RWPE1 (cell line): ENCODE measurements around the gene ZNF212.
"Not testable (repeated sequence)": the region's sequence is repeated elsewhere in the genome, so short reads cannot be mapped to it uniquely, and the experiment has no call there.

ENCODE experiments used
- CTCF ChIA-PET: fragments of 350-600 bp; sonication (Branson Sonifier 250); formaldehyde crosslinking; extraction: SDS; loops from one replicate; lab custom pipeline; 2021; lab: Yijun Ruan, JAX
- POLR2A ChIA-PET: fragments of 400-600 bp; formaldehyde crosslinking; extraction: SDS; loops from one replicate; lab custom pipeline; 2020; ENCODE audit warnings: antibody characterized with exemption; ENCODE audit not compliant: low non-redundant PET; lab: Yijun Ruan, JAX
- DNase-seq: peaks from one replicate; pipeline ENCODE4 v3.0.0; 2012; ENCODE audit warnings: low spot score
- H3K27ac ChIP-seq: fragments of 450-650 bp; 2 replicates; pipeline ENCODE4 v1.5.1; 2017
- TF ChIP-seq, protein P1 (sequence below): fragments of 450-650 bp; conservative IDR thresholded peaks from 2 replicates; pipeline ENCODE4 v1.5.1; 2017; ENCODE audit warnings: low read depth, mild to moderate bottlenecking

ZNF212 gene

DNA sequence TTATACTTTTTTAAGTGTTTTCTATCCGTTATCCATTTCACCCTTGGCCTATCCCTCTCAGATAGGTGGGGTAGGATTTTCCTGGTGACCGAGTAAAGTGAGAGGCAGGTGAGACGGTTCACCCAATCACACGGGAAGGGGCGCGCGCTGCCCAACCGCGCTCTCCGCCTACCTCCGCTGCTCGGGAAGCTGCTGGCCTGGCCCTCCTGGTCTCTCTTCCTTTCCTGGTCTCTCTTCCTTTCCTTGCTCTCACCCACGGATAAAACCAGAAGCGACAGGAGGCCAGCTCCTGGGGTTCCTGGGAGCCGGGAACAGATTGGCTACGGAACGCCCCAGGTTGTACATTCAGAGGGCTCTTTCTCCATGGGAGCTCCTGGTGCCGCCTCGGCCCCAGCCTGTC, 14.3 kb upstream of the ZNF212 start:
- DNase-seq = no peak
- H3K27ac ChIP-seq = peak overlapping the region; percentile 15
- TF ChIP-seq, protein P1, sequence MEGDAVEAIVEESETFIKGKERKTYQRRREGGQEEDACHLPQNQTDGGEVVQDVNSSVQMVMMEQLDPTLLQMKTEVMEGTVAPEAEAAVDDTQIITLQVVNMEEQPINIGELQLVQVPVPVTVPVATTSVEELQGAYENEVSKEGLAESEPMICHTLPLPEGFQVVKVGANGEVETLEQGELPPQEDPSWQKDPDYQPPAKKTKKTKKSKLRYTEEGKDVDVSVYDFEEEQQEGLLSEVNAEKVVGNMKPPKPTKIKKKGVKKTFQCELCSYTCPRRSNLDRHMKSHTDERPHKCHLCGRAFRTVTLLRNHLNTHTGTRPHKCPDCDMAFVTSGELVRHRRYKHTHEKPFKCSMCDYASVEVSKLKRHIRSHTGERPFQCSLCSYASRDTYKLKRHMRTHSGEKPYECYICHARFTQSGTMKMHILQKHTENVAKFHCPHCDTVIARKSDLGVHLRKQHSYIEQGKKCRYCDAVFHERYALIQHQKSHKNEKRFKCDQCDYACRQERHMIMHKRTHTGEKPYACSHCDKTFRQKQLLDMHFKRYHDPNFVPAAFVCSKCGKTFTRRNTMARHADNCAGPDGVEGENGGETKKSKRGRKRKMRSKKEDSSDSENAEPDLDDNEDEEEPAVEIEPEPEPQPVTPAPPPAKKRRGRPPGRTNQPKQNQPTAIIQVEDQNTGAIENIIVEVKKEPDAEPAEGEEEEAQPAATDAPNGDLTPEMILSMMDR = no peak
- POLR2A ChIA-PET = no interaction called here
- CTCF ChIA-PET = no interaction called here

DNA sequence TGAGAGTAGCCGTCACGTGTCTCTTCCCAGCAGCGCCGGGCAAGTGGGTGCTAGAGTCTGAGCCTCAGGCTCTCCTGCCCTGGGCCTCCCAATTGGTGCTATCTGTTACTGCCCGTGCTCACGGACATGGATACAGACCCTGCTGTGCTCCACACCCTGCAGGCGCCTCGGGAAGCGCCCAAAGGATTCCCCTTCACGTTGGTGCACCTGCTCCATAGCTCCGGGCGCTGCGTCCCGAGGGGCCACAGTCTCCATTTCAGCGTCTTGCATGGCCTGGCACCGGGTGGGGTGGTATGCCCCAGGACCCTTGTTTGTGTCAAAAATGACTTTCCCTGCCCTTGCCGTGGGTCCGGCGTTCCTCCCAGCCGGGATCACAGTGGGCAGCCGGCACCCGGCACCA, 13.8 kb upstream of the ZNF212 start:
- TF ChIP-seq, protein P1 = no peak
- DNase-seq = no peak
- peak overlapping the region; percentile 15 for H3K27ac ChIP-seq
- ChIA-PET CTCF (no interaction called here), POLR2A (no interaction called here)

DNA sequence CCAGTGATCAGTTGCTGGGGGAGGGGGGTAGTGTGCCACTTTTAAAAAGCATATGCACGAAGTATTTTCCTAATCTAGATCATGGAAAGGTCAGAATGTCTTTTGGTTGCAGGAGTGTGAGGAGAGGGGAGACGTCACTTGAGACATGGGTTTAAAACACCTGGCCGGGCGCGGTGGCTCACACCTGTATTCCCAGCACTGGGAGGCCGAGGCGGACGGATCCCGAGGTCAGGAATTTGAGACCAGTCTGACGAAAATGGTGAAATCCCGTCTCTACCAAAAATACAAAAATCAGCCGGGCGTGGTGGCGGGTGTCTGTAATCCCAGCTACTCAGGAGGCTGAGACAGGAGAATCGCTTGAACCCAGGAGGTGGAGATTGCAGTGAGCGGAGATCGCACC, 13.1 kb upstream of the ZNF212 start:
- peak overlapping the region; percentile 43 for H3K27ac ChIP-seq
- POLR2A ChIA-PET, DNase-seq, CTCF ChIA-PET: not testable (repeated sequence)

DNA sequence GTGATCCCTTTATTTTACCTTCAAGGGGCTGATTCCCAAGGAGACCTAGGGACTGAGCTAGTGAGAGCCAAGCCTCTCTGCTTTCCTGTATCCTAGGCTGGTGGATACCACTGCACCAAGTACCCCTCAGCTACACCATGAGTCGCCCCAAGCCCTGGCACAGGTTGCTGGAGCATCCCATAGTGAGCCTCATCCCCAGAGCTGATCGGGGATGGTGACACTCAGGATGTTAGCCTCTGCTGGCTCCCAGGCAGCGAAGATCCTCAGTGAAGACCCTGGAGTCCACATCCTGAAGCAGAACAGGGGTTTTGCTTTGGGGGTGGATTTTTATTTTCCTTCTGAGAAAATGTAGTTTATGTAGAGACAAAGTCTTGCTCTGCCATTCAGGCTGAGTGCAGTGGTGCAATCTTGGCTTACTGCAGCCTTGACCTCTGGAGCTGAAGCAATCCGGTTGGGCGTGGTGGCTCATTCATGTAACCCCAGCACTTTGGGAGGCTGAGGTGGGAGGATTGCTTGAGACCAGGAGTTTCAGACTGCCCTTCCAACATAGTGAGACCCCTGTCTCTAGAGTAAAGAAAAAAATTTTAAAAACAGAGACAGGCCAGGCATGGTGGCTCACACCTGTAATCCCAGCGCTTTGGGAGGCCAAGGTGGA, 12.5 kb upstream of the ZNF212 start:
- H3K27ac ChIP-seq = peak overlapping the region; percentile 43
- TF ChIP-seq, protein P1 = no peak
- POLR2A ChIA-PET = no interaction called here
- no peak for DNase-seq
- CTCF ChIA-PET = no interaction called here

DNA sequence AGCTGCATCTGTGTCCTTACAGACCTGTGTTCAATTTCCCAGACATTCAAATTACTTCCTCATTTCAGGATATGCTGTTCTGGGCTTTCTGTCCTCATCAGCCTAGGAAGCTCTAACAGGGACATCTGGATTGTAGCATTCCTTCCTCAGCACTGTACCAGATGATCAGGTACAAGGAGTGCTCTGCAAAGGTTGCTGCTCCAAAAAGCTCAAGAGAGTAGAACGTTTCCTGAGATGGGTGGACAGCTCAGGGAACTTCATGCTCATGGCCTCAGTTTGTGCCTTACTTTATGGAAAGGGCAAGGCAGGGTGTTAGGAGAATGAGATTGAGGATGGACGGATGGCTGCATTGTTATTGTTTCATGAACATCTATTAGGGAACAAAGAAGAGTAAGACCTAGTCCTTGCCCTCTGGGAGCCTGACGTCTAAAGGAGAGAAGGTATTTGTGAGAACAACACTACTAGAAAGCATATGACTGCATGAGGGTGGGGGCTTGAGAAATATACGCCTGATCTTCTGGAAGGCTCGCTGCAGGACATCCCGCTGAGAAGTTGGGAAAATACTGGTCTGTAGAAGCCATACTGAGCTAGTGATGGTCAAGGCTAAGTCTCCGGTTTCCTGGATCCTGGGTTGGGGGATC, 10.5 kb upstream of the ZNF212 start:
- TF ChIP-seq, protein P1 = no peak
- ChIA-PET CTCF (interaction anchor here (0.7 kb wide), 2 partner anchors 17 to 81 kb away, joined by 3 to 4 read pairs; no protein-coding TSS in a partner anchor), POLR2A (no interaction called here)
- H3K27ac ChIP-seq = no peak overlapping the region
- no peak for DNase-seq

DNA sequence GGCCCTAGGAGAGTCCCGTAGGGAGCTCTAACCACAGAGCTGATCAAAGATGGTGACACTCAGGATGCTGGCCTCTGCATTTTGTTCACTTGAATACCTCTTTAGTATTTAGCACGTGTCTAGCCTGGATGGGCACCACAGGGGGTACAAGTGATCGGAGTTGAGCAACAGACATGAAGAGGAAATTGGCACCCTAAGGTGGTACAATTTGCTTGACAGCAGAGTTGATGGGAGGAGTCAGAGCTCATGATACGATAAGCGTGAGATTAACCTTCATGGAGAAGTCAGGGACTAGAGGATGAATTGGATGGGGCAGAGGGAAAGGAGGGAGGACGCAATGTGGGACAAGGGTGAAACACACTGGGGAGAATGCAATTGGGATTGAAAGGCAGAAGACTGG, 9.9 kb upstream of the ZNF212 start:
- CTCF ChIA-PET = no interaction called here
- no peak overlapping the region for H3K27ac ChIP-seq
- DNase-seq = no peak

More for the DNA sequence above, 9.9 kb upstream of the ZNF212 start:
- TF ChIP-seq, protein P1 = no peak
- POLR2A ChIA-PET = no interaction called here
